NCI-H526 treated with DMSO at 0.1 percent for 48 hours (cell line): Measurements from ENCODE around the gene CYP2S1.

Experiments
- DNase-seq: peaks from one replicate; lab custom pipeline; 2025; lab: John Stamatoyannopoulos, UW

CYP2S1 gene

GRCh38 chr19:41195675-41196497, 2.9 kb downstream of the CYP2S1 start:
- DNase-seq, result no peak

- no peak for DNase-seq
These were observed 5.5 kb downstream of the CYP2S1 start for GRCh38 chr19:41198559-41198958.

- DNase-seq, result no peak
These were observed 10.4 kb downstream of the CYP2S1 start for GRCh38 chr19:41203371-41203770.

GRCh38 chr19:41204338-41204737, 11.3 kb downstream of the CYP2S1 start:
- peak; percentile 60 for DNase-seq

GRCh38 chr19:41205995-41206394, 13.0 kb downstream of the CYP2S1 start:
- no peak for DNase-seq

- no peak for DNase-seq
These were observed 13.4 kb downstream of the CYP2S1 start for GRCh38 chr19:41206456-41206855.

- DNase-seq, result no peak
These were observed 14.1 kb downstream of the CYP2S1 start for GRCh38 chr19:41206926-41207750.

GRCh38 chr19:41214161-41214560, 21.1 kb downstream of the CYP2S1 start:
- DNase-seq, result no peak

GRCh38 chr19:41217741-41218140, 24.7 kb downstream of the CYP2S1 start:
- DNase-seq, result no peak

GRCh38 chr19:41218249-41218614, 25.2 kb downstream of the CYP2S1 start:
- no peak for DNase-seq

GRCh38 chr19:41218615-41219507, 25.8 kb downstream of the CYP2S1 start, which contains the start of gene AXL:
Gene AXL, plus strand, starts transcription at chr19:41219223. Its CDS starts 170 bp downstream, at chr19:41219393.
- no peak for DNase-seq

GRCh38 chr19:41219924-41220567, 27.0 kb downstream of the CYP2S1 start:
- DNase-seq, result no peak

GRCh38 chr19:41220811-41221210, 27.8 kb downstream of the CYP2S1 start:
- DNase-seq, result no peak

GRCh38 chr19:41221514-41222205, 28.6 kb downstream of the CYP2S1 start:
- no peak for DNase-seq

GRCh38 chr19:41222240-41222639, 29.2 kb downstream of the CYP2S1 start:
- no peak for DNase-seq

- no peak for DNase-seq
These were observed 30.6 kb downstream of the CYP2S1 start for GRCh38 chr19:41223431-41224234.

- DNase-seq, result no peak
These were observed 31.6 kb downstream of the CYP2S1 start for GRCh38 chr19:41224632-41225031.

- DNase-seq, result no peak
These were observed 32.4 kb downstream of the CYP2S1 start for GRCh38 chr19:41225238-41226052.
